D341Med (cell line): ENCODE data around the gene CHD2.

Experiments used
- DNase-seq: peaks from one replicate; pipeline ENCODE4 v3.0.0; 2012; ENCODE audit warnings: low spot score

The CHD2 gene

DNA sequence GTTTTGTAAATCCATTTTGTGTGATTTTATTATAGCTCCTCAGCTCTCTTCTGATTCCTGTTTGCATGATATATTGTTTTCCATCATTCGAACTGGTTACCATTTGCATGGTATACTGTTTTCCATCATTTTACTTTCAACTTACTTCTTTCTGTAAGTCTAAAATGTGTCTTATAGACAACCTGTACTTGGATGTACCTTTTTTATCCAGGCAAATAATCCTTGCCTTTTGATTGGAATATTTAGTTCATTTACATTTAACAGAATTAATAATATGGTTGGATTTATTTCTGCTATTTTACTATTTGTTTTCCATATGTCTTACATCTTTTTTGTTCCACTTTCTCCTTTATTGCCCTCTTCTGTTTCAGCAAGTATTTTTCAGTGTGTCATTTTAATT is 62.8 kb downstream of the CHD2 start:
- no peak for DNase-seq

DNA sequence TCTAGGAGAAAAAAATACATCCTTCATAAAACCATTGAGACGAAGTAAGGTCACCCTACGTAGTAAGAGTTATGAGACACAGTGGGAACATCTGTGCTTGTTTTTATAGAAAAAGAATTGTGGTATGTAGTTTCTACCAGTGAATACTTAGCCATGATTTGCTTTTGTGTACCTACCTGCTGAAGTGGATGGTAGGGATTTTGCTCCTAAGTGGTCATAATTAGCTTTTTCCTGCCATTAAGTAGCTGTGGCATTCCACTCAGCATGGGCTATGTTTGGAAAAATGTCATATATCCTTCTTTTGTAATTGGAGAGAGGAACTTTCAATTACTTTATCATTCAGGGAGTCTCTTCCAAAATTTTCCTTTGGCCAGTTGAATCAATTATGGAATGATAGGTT is 63.7 kb downstream of the CHD2 start:
- no peak for DNase-seq

GRCh38 chr15:92968926-92969651 is 69.0 kb downstream of the CHD2 start:
- no peak for DNase-seq

GRCh38 chr15:92970656-92971055 is 70.5 kb downstream of the CHD2 start:
- DNase-seq, result no peak

- DNase-seq, result no peak
These were observed 71.0 kb downstream of the CHD2 start for GRCh38 chr15:92971081-92971480.

GRCh38 chr15:92971713-92972112 is 71.6 kb downstream of the CHD2 start:
- no peak for DNase-seq

DNA sequence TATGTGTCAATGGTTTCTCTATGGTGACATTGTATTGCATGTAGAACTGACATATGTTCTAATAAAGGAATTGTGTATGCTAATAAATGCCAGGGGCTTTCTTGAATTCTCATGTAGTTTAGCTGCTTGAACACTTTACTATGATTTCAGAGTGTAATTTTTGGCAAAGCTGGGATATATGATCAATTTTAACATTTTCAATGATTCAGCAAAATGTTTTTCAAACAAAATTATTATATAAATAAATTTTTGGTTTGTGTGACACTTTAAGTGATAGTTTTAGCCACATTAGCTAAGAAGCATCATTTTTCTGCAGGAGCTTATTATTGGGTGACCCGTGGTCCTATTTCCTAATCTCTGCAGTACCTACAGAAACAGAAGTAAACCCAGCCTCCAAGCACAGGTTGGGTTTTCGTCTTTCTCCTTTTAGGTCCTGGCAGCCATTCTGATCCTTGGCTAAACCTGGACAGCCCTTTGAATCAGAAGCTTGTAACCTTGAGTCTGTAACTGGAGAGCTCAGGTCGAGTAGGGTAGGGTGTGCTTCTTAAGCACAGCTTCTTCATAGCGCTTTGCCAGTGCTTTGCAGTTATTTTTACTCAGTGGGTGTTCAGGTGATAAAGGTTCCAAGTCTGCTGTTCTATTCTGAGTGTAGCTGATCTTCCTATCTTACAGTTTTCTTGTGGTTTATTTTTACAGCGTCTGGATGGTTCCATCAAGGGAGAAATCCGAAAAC is 74.2 kb downstream of the CHD2 start:
- no peak for DNase-seq

GRCh38 chr15:92979011-92979701 is 79.0 kb downstream of the CHD2 start:
- DNase-seq, result no peak

DNA sequence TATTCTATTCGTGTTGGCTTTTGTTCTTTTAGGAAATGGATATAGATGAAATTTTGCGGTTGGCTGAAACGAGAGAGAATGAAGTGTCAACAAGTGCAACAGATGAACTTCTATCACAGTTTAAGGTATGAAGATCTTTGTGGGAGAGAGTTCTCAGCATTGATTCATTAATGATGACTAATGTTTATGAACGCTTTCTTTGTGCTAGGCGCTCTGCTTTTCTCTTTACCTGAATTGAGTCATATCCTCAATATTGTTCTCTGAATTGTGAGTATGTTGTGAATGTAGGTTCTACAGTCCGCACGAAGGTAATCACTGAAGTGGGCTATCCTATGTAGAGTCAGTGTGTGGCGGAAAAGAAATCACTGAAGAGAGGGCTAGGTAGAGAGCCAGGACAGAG is 81.2 kb downstream of the CHD2 start:
- DNase-seq, result no peak

DNA sequence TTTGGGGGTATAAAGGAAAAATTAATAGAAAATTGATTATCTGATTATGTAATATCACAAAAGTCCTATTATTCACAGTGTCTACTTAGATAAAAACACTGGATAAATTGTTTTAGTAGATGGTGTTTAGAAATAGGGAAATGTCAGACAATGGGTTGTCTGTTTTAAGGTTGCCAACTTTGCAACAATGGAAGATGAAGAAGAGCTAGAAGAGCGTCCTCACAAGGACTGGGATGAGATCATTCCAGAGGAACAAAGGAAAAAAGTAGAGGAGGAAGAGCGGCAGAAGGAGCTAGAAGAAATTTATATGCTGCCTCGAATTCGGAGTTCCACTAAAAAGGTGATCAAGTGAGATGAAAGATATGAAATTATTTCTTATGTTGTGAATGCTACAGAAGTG is 84.0 kb downstream of the CHD2 start:
- DNase-seq, result no peak

DNA sequence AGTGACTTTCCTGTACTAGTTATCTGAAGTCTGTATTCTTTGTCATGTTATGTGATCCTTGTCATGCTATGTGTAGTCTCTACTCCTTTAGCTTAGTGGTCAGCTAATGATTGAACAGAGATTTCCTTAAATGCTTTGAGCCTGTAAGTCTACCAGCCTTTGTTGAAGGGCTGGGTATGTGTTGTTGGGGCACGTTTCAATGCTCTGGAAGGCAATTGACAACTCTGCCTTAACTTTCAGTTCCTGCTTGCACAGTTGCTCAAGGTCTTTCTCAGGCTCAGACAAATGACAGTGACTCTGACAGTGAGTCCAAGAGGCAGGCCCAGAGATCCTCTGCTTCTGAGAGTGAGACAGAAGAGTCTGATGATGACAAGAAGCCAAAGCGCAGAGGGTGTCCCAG is 89.3 kb downstream of the CHD2 start:
- DNase-seq, result no peak

DNA sequence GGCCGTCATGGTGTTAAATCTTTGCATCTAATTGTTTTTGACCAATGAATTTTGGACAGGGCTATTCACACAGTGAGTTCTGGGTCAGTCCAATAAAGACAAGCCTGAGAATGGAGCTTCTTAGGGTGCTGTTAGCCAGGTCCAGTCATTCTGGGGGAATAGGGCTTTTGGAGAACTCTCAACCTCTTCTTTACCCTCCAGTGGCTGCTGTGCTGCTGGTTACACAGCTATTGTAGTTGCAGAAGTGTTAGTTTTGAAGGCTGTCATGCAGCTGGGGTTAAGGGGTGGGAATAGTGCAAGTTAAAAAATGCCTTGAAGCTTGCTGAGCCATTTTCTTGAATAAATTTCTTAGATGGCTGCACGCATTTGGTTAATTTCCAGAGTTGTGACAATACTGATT is 89.9 kb downstream of the CHD2 start:
- DNase-seq, result no peak

DNA sequence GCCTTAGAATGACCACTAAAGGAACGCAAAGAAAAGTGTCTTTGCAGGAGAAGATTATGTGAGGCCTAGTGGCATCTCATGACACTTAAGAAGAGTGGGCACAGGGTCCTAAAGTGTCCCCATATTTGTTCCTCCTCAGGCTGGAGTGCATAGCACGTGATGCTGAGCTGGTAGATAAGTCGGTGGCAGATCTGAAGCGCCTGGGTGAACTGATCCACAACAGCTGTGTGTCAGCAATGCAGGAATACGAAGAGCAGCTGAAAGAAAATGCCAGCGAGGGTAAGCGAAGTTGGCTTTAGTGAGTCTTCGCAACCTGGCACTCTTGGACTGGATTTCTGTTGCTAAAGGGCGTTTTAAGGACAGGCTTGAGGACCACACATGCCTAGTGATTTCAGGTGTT is 92.6 kb downstream of the CHD2 start:
- DNase-seq, result no peak

DNA sequence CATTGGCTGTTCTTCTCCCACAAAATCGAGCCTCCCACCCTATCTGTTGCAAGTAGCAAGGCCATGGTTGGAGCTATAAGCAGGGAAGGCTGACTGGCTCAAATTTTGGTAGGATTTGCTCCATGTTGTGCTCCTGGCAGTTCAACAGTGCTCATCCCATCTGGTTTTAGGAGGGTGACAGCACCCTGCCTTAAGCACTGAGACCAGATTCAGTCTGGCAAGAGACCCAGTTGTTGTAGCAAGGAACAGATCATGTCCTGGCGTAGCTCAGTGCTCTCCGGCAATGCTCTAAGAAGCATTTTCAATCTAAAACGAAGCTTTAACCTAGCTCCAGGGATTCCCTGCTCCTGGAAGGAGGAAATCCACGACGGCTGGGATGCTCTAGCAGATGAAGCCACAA is 97.7 kb downstream of the CHD2 start:
- DNase-seq, result no peak

GRCh38 chr15:93001156-93001555 is 101.0 kb downstream of the CHD2 start:
- DNase-seq, result no peak

GRCh38 chr15:93001881-93002280 is 101.8 kb downstream of the CHD2 start:
- DNase-seq, result no peak

- DNase-seq, result no peak
These were observed 105.0 kb downstream of the CHD2 start for GRCh38 chr15:93005133-93005532.

DNA sequence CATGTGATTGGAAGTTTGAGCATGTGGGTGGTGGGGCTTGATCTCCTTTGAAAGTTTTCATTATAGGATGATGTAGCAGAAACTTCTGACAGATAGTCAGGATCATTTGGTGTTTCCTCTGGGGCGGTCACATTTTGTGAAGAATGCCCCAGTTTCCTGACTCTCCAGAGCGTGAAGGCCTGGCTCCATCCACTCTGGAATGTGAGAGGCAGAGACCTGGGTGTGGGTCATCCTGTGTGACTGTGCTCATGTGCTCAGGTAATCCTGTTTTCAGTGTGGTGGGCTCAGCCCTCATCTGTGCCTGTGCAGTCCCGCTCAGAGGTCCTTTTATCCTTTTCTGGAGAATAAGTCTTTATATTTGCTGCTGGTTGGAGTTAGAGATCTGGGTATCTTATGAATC is 107.9 kb downstream of the CHD2 start:
- no peak for DNase-seq

DNA sequence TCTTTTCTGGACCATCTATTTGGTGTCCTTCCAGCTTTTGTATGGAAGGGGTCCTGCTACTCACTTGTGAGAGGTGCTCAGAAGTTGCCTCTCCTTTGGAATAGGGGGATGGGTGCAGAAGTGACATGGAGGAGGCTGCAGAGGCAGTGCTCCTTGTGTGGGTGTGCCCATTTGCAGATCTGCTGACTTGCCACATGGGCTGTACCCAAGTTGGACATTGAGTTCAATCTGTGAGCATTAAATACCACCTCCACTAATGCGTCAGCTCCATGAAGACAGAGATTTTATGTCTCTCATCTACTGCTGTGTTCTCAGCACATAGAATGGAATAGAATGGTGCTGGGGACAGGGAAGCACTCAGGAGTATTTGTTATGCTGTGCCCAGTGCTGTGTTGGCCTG is 112.7 kb downstream of the CHD2 start:
- no peak for DNase-seq

- no peak for DNase-seq
These were observed 117.4 kb downstream of the CHD2 start for GRCh38 chr15:93017526-93017925.

GRCh38 chr15:93018574-93018973 is 118.5 kb downstream of the CHD2 start:
- DNase-seq, result no peak

DNA sequence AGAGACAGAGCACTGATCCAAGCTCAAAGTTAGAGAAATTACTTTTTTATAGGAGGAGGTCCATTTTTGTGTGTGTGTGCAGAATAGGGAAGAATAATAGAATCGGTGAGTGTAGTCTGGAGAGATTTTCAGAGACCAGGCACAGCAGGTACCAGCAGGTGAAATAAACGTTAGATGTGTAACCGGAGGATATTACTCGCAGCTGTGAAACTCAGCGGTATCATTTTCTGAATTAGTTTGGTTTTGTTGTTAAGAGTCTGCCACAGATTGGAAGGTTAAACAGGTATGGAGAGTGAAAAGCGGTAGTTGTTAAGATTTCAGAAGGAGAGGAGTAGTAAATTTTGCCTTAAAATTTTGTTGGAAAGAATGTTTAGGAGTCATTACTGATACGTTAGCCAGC is 119.0 kb downstream of the CHD2 start:
- DNase-seq, result no peak

GRCh38 chr15:93019971-93020370 is 119.8 kb downstream of the CHD2 start:
- no peak for DNase-seq
